Measurements from ENCODE around the gene PCBP3.

GRCh38 chr21:45854690-45855247 is 211.2 kb downstream of the PCBP3 start:
- no peak for TF ChIP-seq CTCF (conservative IDR thresholded peaks at IDR 0.05)
- TF ChIP-seq EZH2 (IDR thresholded peaks at IDR 0.05; ENCODE audit: low read depth): no peak
